Mesenchymal stem cell (in vitro differentiated cells and primary cell): ENCODE measurements around the gene LYPD6B.
A peak's percentile ranks its signal among the peaks of the same experiment; 100 is the strongest.

Experiments
- DNase-seq: peaks from one replicate; pipeline ENCODE4 v3.0.0-alpha.2; 2013
- H2AFZ ChIP-seq: one replicate; pipeline ENCODE4 v1.6.1; 2013; ENCODE audit warnings: low read depth, mild to moderate bottlenecking, control low read depth, inconsistent platforms, low read length, moderate library complexity
- H2AK5ac ChIP-seq: 2 replicates; pipeline ENCODE4 v1.6.1; 2013; ENCODE audit warnings: low read length, moderate library complexity, mild to moderate bottlenecking, inconsistent platforms; ENCODE audit not compliant: severe bottlenecking
- H2BK120ac ChIP-seq: one replicate; pipeline ENCODE4 v1.6.1; 2013; ENCODE audit warnings: low read depth, mild to moderate bottlenecking, inconsistent platforms, low read length, moderate library complexity
- H2BK12ac ChIP-seq, 2 experiments: one replicate each; pipeline ENCODE4 v1.6.1; 2013; ENCODE audit warnings: inconsistent platforms in 2 of 2, low read length in 2 of 2, mild to moderate bottlenecking in 2 of 2, moderate library complexity in 2 of 2, control low read depth in 1 of 2
- H2BK15ac ChIP-seq: one replicate; pipeline ENCODE4 v1.6.1; 2013; ENCODE audit warnings: mild to moderate bottlenecking, low read depth, inconsistent platforms; ENCODE audit not compliant: poor library complexity, severe bottlenecking
- H2BK5ac ChIP-seq: 2 replicates; pipeline ENCODE4 v1.6.1; 2013; ENCODE audit warnings: low read depth, mild to moderate bottlenecking, low read length, control low read depth, inconsistent platforms; ENCODE audit not compliant: poor library complexity, severe bottlenecking
- H3K14ac ChIP-seq, 2 experiments: one replicate each; pipeline ENCODE4 v1.6.1; 2013; ENCODE audit warnings: inconsistent platforms in 2 of 2, low read length in 2 of 2, control low read depth in 1 of 2, mild to moderate bottlenecking in 1 of 2, moderate library complexity in 1 of 2
- H3K18ac ChIP-seq, 2 experiments: one replicate each; pipeline ENCODE4 v1.6.1; 2013; ENCODE audit warnings: inconsistent platforms in 2 of 2, low read length in 2 of 2, control low read depth in 1 of 2, low read depth in 1 of 2, mild to moderate bottlenecking in 1 of 2
- H3K23ac ChIP-seq, 2 experiments: one replicate each; pipeline ENCODE4 v1.6.1; 2013; ENCODE audit warnings: inconsistent platforms in 2 of 2, low read length in 2 of 2, mild to moderate bottlenecking in 2 of 2, moderate library complexity in 2 of 2, control low read depth in 1 of 2
- H3K27ac ChIP-seq: 2 replicates; pipeline ENCODE4 v1.5.1; 2013; ENCODE audit warnings: mild to moderate bottlenecking, moderate library complexity, low read length, control low read depth, inconsistent platforms; ENCODE audit not compliant: poor library complexity, severe bottlenecking
- H3K27me3 ChIP-seq, 2 experiments: 2 replicates each; pipeline versions ENCODE4 v1.6.1 to v1.7.0; 2013; ENCODE audit warnings: low read length in 2 of 2, mild to moderate bottlenecking in 2 of 2, moderate library complexity in 2 of 2, control low read depth in 1 of 2, inconsistent platforms in 1 of 2; ENCODE audit not compliant: control insufficient read depth in 1 of 2, insufficient read depth in 1 of 2
- H3K36me3 ChIP-seq, 2 experiments: 2 replicates each; pipeline versions ENCODE4 v1.6.1 to v1.7.0; 2013; ENCODE audit warnings: low read length in 2 of 2, control low read depth in 1 of 2, inconsistent platforms in 1 of 2, low read depth in 1 of 2, mild to moderate bottlenecking in 1 of 2; ENCODE audit not compliant: insufficient read depth in 2 of 2, control insufficient read depth in 1 of 2
- H3K4ac ChIP-seq, 2 experiments: one replicate each; pipeline ENCODE4 v1.6.1; 2013; ENCODE audit warnings: inconsistent platforms in 2 of 2, low read length in 2 of 2, mild to moderate bottlenecking in 2 of 2, moderate library complexity in 2 of 2, control low read depth in 1 of 2, low read depth in 1 of 2
- H3K4me1 ChIP-seq: 2 replicates; pipeline ENCODE4 v1.6.1; 2013; ENCODE audit warnings: low read depth, low read length, control low read depth; ENCODE audit not compliant: control insufficient read depth, insufficient read depth
- H3K4me2 ChIP-seq: 2 replicates; pipeline ENCODE4 v1.6.1; 2013; ENCODE audit warnings: low read length, mild to moderate bottlenecking, inconsistent platforms; ENCODE audit not compliant: poor library complexity, severe bottlenecking
- H3K4me3 ChIP-seq, 2 experiments: 2 replicates each; pipeline versions ENCODE4 v1.5.1 to v1.7.0; 2013; ENCODE audit warnings: low read length in 2 of 2, mild to moderate bottlenecking in 2 of 2, control low read depth in 1 of 2, low read depth in 1 of 2; ENCODE audit not compliant: insufficient read depth in 1 of 2
- H3K79me1 ChIP-seq: replicated peaks from 2 replicates; pipeline ENCODE4 v1.6.1; 2013; ENCODE audit warnings: mild to moderate bottlenecking, control low read depth, low read length, inconsistent platforms; ENCODE audit not compliant: poor library complexity, severe bottlenecking
- H3K9ac ChIP-seq: 2 replicates; pipeline ENCODE4 v1.7.0; 2013; ENCODE audit warnings: mild to moderate bottlenecking, low read length, moderate library complexity
- H3K9me3 ChIP-seq: 2 replicates; pipeline ENCODE4 v1.7.0; 2013; ENCODE audit warnings: mild to moderate bottlenecking, low read length; ENCODE audit not compliant: control insufficient read depth
- H4K8ac ChIP-seq: one replicate; pipeline ENCODE4 v1.6.1; 2013; ENCODE audit warnings: inconsistent platforms, mild to moderate bottlenecking, low read length, moderate library complexity
- H4K91ac ChIP-seq: one replicate; pipeline ENCODE4 v1.6.1; 2013; ENCODE audit warnings: mild to moderate bottlenecking, low read length, inconsistent platforms
- WGBS: methylation state at CpG from one replicate; pipeline ENCODE4 v1.1.7; 2013; ENCODE audit warnings: mixed read lengths; 5-methylcytosine and 5-hydroxymethylcytosine counted together

LYPD6B gene

DNA sequence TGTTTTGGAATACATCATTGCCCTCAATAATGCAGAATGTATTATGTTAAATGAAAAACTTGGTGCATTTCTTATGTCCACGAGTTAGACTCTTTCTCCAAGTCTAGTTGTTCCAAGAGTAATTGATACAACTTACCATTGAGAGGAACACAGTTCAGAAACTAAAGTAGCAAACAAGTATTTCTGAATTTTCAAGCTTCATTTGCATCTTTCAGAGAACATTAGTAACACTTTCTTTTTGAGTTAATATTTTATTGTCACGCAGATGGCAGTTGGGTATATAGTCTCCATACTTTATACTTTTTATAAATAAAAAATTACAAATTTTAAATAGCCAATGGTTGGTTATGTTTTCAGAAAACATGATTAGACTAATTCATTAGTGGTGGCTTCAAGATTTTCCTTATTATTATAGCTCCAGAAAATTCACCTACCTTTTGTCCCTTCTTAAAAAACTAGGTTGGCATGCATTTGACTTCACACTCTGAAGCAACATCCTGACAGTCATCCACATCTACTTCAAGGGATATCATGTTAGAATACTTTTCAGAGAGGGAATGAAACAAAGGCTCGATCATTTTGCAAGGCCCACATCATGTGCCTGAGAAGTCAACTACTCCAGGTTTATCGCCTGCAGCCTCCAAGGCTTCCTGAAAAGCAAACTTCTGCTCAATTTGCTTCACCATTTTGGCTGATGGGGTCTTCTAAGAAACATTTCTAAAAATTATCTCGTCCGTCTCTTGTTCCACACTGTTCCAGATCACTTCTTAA, 29.9 kb downstream of the LYPD6B start:
- Histone ChIP-seq H3K79me1 (no peaks in the 10 kb centered on the region), H2AK5ac (no peak overlapping the region), H2BK15ac (no peak overlapping the region), H3K27me3 (no peaks in the 10 kb centered on the region), H3K23ac (no peak overlapping the region), H3K27ac (no peak overlapping the region), H3K18ac (peak overlapping the region; percentile 52 to 64), H3K4me2 (no peak overlapping the region), H3K36me3 (no peaks in the 10 kb centered on the region), H2BK120ac (no peak overlapping the region), H2BK12ac (peak overlapping the region in 1 of 2 experiments; percentile 39), H3K4me1 (no peaks in the 10 kb centered on the region), H3K14ac (no peak overlapping the region), H3K9me3 (no peaks in the 10 kb centered on the region), H4K91ac (no peak overlapping the region), H2AFZ (no peak overlapping the region), H3K9ac (no peak overlapping the region), H4K8ac (no peak overlapping the region), H3K4me3 (no peak overlapping the region), H3K4ac (peak overlapping the region in 1 of 2 experiments; percentile 69), H2BK5ac (no peak overlapping the region)
- peak; percentile 37 for DNase-seq
- WGBS: 69% methylated on average over 5 of the region's 6 CpGs

DNA sequence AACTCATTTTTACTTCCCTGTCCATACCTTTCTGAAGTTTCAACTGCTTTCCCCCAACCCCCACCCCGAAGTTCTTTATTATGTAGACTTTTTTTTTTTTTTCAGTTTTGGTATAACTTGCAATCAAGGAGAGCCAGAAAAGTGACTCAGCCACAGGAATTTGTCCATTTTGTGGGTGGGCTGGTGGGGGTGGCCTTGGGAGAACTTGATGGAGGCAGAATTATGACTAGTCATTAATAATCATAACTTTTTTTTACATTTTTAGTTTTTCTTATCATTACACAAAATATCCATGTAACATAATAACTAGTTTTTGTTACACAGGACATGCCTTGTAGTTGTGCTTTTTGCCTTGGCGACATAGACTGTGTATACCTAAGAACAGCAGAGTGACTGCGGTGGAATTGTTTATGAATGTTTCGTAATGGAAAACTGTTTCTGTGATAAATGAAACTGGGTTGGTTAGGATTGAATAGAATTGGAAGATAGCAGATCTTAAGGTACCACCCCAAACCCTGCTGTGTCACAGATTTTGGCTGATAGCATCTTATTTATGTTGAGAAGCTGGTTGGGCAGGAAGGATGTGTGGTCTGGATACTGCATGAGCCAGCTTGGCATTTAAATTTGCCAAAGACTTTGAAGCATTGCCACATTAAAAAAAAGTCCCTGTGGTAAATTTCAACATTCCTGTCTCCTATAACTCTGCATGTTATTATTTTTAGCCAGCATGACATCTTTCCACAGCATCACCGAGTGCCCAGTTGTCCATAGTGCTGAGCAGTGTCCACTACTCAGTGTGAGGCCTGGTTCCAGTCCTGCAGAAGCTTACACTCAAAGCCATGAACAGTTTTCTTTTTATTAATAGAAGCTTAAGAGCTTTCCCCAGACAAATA, 30.7 kb downstream of the LYPD6B start:
- Histone ChIP-seq H3K79me1 (no peaks in the 10 kb centered on the region), H3K4me2 (no peak overlapping the region), H3K18ac (peak overlapping the region in 1 of 2 experiments; percentile 64), H2AK5ac (no peak overlapping the region), H3K9me3 (no peaks in the 10 kb centered on the region), H3K14ac (no peak overlapping the region), H3K27me3 (no peaks in the 10 kb centered on the region), H3K4me3 (no peak overlapping the region), H4K91ac (no peak overlapping the region), H4K8ac (no peak overlapping the region), H2AFZ (no peak overlapping the region), H3K4ac (no peak overlapping the region), H3K36me3 (no peaks in the 10 kb centered on the region), H2BK120ac (no peak overlapping the region), H3K9ac (no peak overlapping the region), H2BK15ac (no peak overlapping the region), H3K23ac (no peak overlapping the region), H3K27ac (no peak overlapping the region), H3K4me1 (no peaks in the 10 kb centered on the region), H2BK12ac (no peak overlapping the region), H2BK5ac (no peak overlapping the region)
- peak; percentile 95 for DNase-seq
- WGBS: 41% methylated on average over 4 of the region's 5 CpGs

DNA sequence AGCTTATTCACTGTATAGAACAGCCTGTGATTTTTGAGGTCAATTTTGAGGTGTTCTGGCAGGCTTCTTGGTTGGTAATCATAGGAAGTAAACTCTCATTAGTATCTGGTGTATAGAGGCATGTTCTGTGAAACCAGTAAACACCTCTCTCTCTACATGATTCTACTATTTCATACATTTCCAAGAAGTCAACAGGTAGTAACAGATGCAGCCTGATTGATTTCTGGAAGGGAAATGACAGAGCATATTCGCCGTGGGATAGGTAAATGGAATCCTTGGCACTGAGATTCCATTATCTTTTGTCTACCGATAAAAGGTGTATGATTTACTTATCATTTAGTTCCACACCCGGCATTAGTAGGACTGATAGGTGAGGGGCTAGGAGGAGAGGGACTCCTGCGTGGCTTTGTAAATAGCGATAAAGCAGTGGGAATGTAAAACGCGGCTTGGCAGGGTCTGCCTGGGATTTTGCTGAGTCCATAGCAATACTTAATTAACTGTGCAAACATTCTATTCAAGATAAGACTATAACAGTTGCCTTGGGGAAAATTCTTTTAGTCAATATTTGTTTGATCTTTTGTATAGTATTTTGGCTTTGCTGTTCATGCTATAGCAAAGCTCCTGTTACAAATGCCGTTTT, 32.3 kb downstream of the LYPD6B start:
- Histone ChIP-seq H2BK12ac (no peak overlapping the region), H3K4me3 (no peak overlapping the region), H3K4me1 (no peaks in the 10 kb centered on the region), H3K18ac (peak overlapping the region in 1 of 2 experiments; percentile 57), H3K9ac (no peak overlapping the region), H4K8ac (no peak overlapping the region), H2AFZ (no peak overlapping the region), H3K27me3 (no peaks in the 10 kb centered on the region), H3K36me3 (no peaks in the 10 kb centered on the region), H2BK120ac (peak overlapping the region; percentile 15), H2AK5ac (no peak overlapping the region), H3K14ac (no peak overlapping the region), H3K79me1 (no peaks in the 10 kb centered on the region), H2BK15ac (no peak overlapping the region), H3K4me2 (no peak overlapping the region), H3K27ac (no peak overlapping the region), H4K91ac (no peak overlapping the region), H3K4ac (no peak overlapping the region), H3K9me3 (no peaks in the 10 kb centered on the region), H2BK5ac (no peak overlapping the region), H3K23ac (no peak overlapping the region)
- no peak for DNase-seq
- WGBS: 84% methylated on average over 7 of the region's 9 CpGs

DNA sequence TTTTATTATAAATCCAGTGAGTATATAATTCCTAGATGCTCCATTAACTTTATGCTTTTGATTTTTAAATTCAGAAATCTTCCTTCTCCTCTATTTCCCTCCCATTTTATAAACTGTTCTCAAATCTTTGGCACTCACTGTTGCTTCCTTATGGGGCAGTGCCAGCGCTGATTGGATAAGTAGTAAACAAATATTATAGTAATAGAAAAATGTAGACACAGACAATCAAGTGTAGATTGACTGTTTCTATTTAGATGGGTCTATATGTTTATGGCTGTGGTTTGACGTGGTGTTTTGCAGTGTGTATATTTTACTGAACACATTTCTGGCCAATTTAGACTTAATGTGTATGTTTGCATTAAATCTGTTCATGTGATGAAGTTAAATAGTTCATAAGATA, 36.6 kb downstream of the LYPD6B start:
- no peak overlapping the region for H2AFZ ChIP-seq
- H2BK12ac ChIP-seq: no peak overlapping the region
- H4K8ac ChIP-seq: no peak overlapping the region
- H3K27me3 ChIP-seq: peaks cover 0 to 21% of the 10 kb centered on the region in 2 experiments
- H3K4ac ChIP-seq: no peak overlapping the region
- H3K9ac ChIP-seq: peak overlapping the region; percentile 69
- H3K36me3 ChIP-seq: no peaks in the 10 kb centered on the region
- H2BK120ac ChIP-seq: no peak overlapping the region
- H3K4me2 ChIP-seq: no peak overlapping the region
- H3K27ac ChIP-seq: no peak overlapping the region
- H3K4me3 ChIP-seq: no peak overlapping the region
- H3K79me1 ChIP-seq: no peaks in the 10 kb centered on the region
- H3K9me3 ChIP-seq: no peaks in the 10 kb centered on the region
- H3K4me1 ChIP-seq: peaks cover 7% of the 10 kb centered on the region
- H3K23ac ChIP-seq: no peak overlapping the region
- no peak overlapping the region for H4K91ac ChIP-seq
- H3K14ac ChIP-seq: no peak overlapping the region
- no peak overlapping the region for H2AK5ac ChIP-seq
- WGBS: 22% methylated on average over 1 of the region's 2 CpGs
- no peak overlapping the region for H2BK15ac ChIP-seq
- H3K18ac ChIP-seq: no peak overlapping the region
- DNase-seq: no peak
- no peak overlapping the region for H2BK5ac ChIP-seq
